HG03439 (cell line): ENCODE measurements around the gene ALG8.
A peak's percentile ranks its signal among the peaks of the same experiment; 100 is the strongest.
"Not testable (repeated sequence)": the region's sequence is repeated elsewhere in the genome, so short reads cannot be mapped to it uniquely, and the experiment has no call there.

Source experiments
- ATAC-seq: cut with Tn5 transposase; IDR thresholded peaks from one replicate; pipeline ENCODE4 v1.9.1; 2021; ENCODE audit warnings: mild to moderate bottlenecking, moderate library complexity; ENCODE audit not compliant: unreplicated experiment

ALG8 gene

GRCh38 chr11:78109081-78110015 lies 30.1 kb downstream of the ALG8 start:
- no peak for ATAC-seq

- no peak for ATAC-seq
Measured at GRCh38 chr11:78100676-78101472, 38.6 kb downstream of the ALG8 start.

GRCh38 chr11:78100261-78100660 lies 39.2 kb downstream of the ALG8 start:
- no peak for ATAC-seq

GRCh38 chr11:78099666-78100065 lies 39.8 kb downstream of the ALG8 start:
- no peak for ATAC-seq

- ATAC-seq: no peak
Measured at GRCh38 chr11:78097666-78098385, 41.6 kb downstream of the ALG8 start.

- ATAC-seq: no peak
Measured at GRCh38 chr11:78094250-78094649, 45.2 kb downstream of the ALG8 start.

GRCh38 chr11:78086521-78087074 lies 52.8 kb downstream of the ALG8 start:
- not testable (repeated sequence) for ATAC-seq

- no peak for ATAC-seq
Measured at GRCh38 chr11:78085972-78086371, 53.5 kb downstream of the ALG8 start.

- ATAC-seq: not testable (repeated sequence)
Measured at GRCh38 chr11:78084506-78084905, 54.9 kb downstream of the ALG8 start.

GRCh38 chr11:78083021-78083420 lies 56.4 kb downstream of the ALG8 start:
- no peak for ATAC-seq

- no peak for ATAC-seq
Measured at GRCh38 chr11:78082146-78082545, 57.3 kb downstream of the ALG8 start.

GRCh38 chr11:78081583-78081982 lies 57.8 kb downstream of the ALG8 start:
- ATAC-seq: no peak

- no peak for ATAC-seq
Measured at GRCh38 chr11:78080818-78081495, 58.5 kb downstream of the ALG8 start.

GRCh38 chr11:78080084-78080817 lies 59.2 kb downstream of the ALG8 start:
- ATAC-seq: no peak

- ATAC-seq: peak; percentile 77
Measured at GRCh38 chr11:78079232-78080083, 60.0 kb downstream of the ALG8 start, which contains the start of gene NDUFC2. TSS of gene NDUFC2 (minus strand) at chr11:78079862. CDS start at chr11:78079744, 118 bp downstream.

GRCh38 chr11:78078218-78079167 lies 60.9 kb downstream of the ALG8 start:
- ATAC-seq: no peak

- not testable (repeated sequence) for ATAC-seq
Measured at GRCh38 chr11:78077592-78077991, 61.8 kb downstream of the ALG8 start.
